Glomerular endothelial cell (primary cell): ENCODE measurements around the gene DUSP21. TPM values are rescaled to one million over a fixed set of nuclear protein-coding genes. Genes with fewer than 3 reads are reported as not detected.
A peak's percentile ranks its signal among the peaks of the same experiment; 100 is the strongest.
"Not testable (repeated sequence)": the region's sequence is repeated elsewhere in the genome, so short reads cannot be mapped to it uniquely, and the experiment has no call there.

ENCODE experiments used
- DNase-seq: peaks from one replicate; pipeline ENCODE4 v3.0.0-alpha.2; 2011; ENCODE audit warnings: low read depth, low spot score; ENCODE audit errors: extremely low read depth
- total RNA-seq: library from RNA; depleted of rRNA; stranded (reverse); fragments of >200 nt; gene quantifications from 2 replicates; pipeline ENCODE4 v1.2.3, GENCODE V29; 2015

DUSP21 gene
- not detected in 2 replicates for total RNA-seq

GRCh38 chrX:44843753-44844152 is at the start of gene DUSP21:
Gene DUSP21 (plus strand): TSS chrX:44844021. CDS start chrX:44844133, 112 bp downstream.
- DNase-seq: no peak

GRCh38 chrX:44795945-44796450 is 47.8 kb upstream of the DUSP21 start:
- no peak for DNase-seq

GRCh38 chrX:44802613-44803012 is 41.2 kb upstream of the DUSP21 start:
- no peak for DNase-seq

GRCh38 chrX:44815681-44816080 is 28.1 kb upstream of the DUSP21 start:
- no peak for DNase-seq

GRCh38 chrX:44816367-44816766 is 27.5 kb upstream of the DUSP21 start:
- no peak for DNase-seq

GRCh38 chrX:44817029-44817428 is 26.8 kb upstream of the DUSP21 start:
- no peak for DNase-seq

- no peak for DNase-seq
Observed at GRCh38 chrX:44822601-44823000, 21.2 kb upstream of the DUSP21 start.

GRCh38 chrX:44823193-44823592 is 20.6 kb upstream of the DUSP21 start:
- DNase-seq: not testable (repeated sequence)

GRCh38 chrX:44828008-44828605 is 15.7 kb upstream of the DUSP21 start:
- DNase-seq: no peak

- no peak for DNase-seq
Observed at GRCh38 chrX:44829832-44830231, 14.0 kb upstream of the DUSP21 start.

GRCh38 chrX:44842550-44843317 is 1.1 kb upstream of the DUSP21 start:
- no peak for DNase-seq

- no peak for DNase-seq
Observed at GRCh38 chrX:44843318-44843702, 511 bp upstream of the DUSP21 start.

- DNase-seq: no peak
Observed at GRCh38 chrX:44844204-44844603, 383 bp downstream of the DUSP21 start.

GRCh38 chrX:44850891-44851290 is 7.1 kb downstream of the DUSP21 start:
- DNase-seq: not testable (repeated sequence)

GRCh38 chrX:44871114-44871645 is 27.4 kb downstream of the DUSP21 start:
- no peak for DNase-seq

GRCh38 chrX:44871931-44872820 is 28.4 kb downstream of the DUSP21 start:
- DNase-seq: no peak

- peak; percentile 80 for DNase-seq
Observed at GRCh38 chrX:44872821-44873414, 29.1 kb downstream of the DUSP21 start, which contains the start of gene KDM6A. Gene KDM6A (plus strand): TSS chrX:44873188. CDS start chrX:44873552, 364 bp downstream.

- no peak for DNase-seq
Observed at GRCh38 chrX:44873415-44874276, 29.8 kb downstream of the DUSP21 start.

- no peak for DNase-seq
Observed at GRCh38 chrX:44874420-44875184, 30.8 kb downstream of the DUSP21 start.
